ENCODE measurements around the gene RAB36. TPM values are rescaled to one million over a fixed set of nuclear protein-coding genes. Genes with fewer than 3 reads are reported as not detected.

RAB36 gene
- total and polyA plus RNA-seq, 9 of the 15 experiments (the other 6 are each of a cell fraction or from before 2014, with no cell fraction given), result 0.04 to 0.50 (median 0.08) TPM; not detected in 3

GRCh38 chr22:23144932-23145877 is at the start of gene RAB36 (continued):
- TF ChIP-seq ATF3 (IDR thresholded peaks at IDR 0.05) (no peak), ATF3 (CRISPR knock-in tag; conservative IDR thresholded peaks at IDR 0.05) (peak; percentile 87), STAT6 (CRISPR knock-in tag; IDR thresholded peaks at IDR 0.05) (peak; percentile 100), MLX (CRISPR knock-in tag; conservative IDR thresholded peaks at IDR 0.05) (peak in 1 of 2 experiments; percentile 96; a peak in 2 of 4 replicates), E2F1 (CRISPR knock-in tag; IDR thresholded peaks at IDR 0.05) (peak; percentile 88), MECOM (CRISPR knock-in tag; IDR thresholded peaks at IDR 0.05) (no peak), TAF7 (tag; IDR thresholded peaks at IDR 0.05) (no peak), ZNF717 (CRISPR knock-in tag; IDR thresholded peaks at IDR 0.05) (no peak), HDAC1 (IDR thresholded peaks at IDR 0.05) (no peak), HDAC6 (IDR thresholded peaks at IDR 0.05; ENCODE audit: low read depth, low read length) (no peak), MYBL2 (IDR thresholded peaks at IDR 0.05; ENCODE audit: low read depth) (no peak), MYBL2 (CRISPR knock-in tag; IDR thresholded peaks at IDR 0.05; ENCODE audit: borderline replicate concordance) (no peak), ZNF512 (tag; IDR thresholded peaks at IDR 0.05) (no peak), ZBTB34 (CRISPR knock-in tag; IDR thresholded peaks at IDR 0.05) (no peak)

Data from K562 (cell line).